K562 (cell line): ENCODE data around the gene ALKBH2. TPM values are rescaled to one million over a fixed set of nuclear protein-coding genes. Genes with fewer than 3 reads are reported as not detected.

ENCODE experiments used
- BMI1 ChIP-seq: fragments of 150-350 bp; IDR thresholded peaks from 2 replicates; pipeline ENCODE4 v1.6.1; 2014; ENCODE audit warnings: low read length
- CREBBP ChIP-seq: IDR thresholded peaks from one replicate; pipeline ENCODE4 v1.6.1; 2012; ENCODE audit warnings: low read depth, mild to moderate bottlenecking, control low read depth, inconsistent platforms, low read length
- DDX20 ChIP-seq: fragments of 450-650 bp; IDR thresholded peaks from 2 replicates; pipeline ENCODE4 v1.6.1; 2016; ENCODE audit warnings: missing genetic modification characterization, low read depth, mild to moderate bottlenecking, missing compliant biosample characterization, moderate library complexity
- EWSR1 ChIP-seq: fragments of 450-650 bp; IDR thresholded peaks from 2 replicates; pipeline ENCODE4 v1.6.1; 2018; ENCODE audit warnings: borderline replicate concordance, mild to moderate bottlenecking, low read depth, moderate library complexity; ENCODE audit not compliant: partially characterized antibody
- FOXK2 ChIP-seq, 2 experiments: fragments of 450-650 bp; IDR thresholded peaks in 1 of 2; conservative IDR thresholded peaks in 1 of 2; 2 replicates each; pipeline ENCODE4 v1.6.1; 2016; ENCODE audit warnings: low read depth in 2 of 2, mild to moderate bottlenecking in 1 of 2
- FOXP1 ChIP-seq: sonication (generic); formaldehyde crosslinking; IDR thresholded peaks from 2 replicates; pipeline ENCODE4 v1.8.0; 2022; ENCODE audit warnings: mild to moderate bottlenecking, missing genetic modification reagents
- GTF2E2 ChIP-seq: fragments of 200-800 bp; sonication (Bioruptor generic); IDR thresholded peaks from 2 replicates; pipeline ENCODE4 v1.6.1; 2016; ENCODE audit warnings: missing genetic modification characterization, missing compliant biosample characterization
- HNRNPUL1 ChIP-seq: fragments of 200-400 bp; formaldehyde crosslinking; IDR thresholded peaks from 2 replicates; pipeline ENCODE4 v1.6.1; 2017; ENCODE audit warnings: low read length
- KDM4B ChIP-seq, 2 experiments: fragments of 450-650 bp in 1 of 2; sonication (generic) in 1 of 2; IDR thresholded peaks; 2 replicates each; pipeline ENCODE4 v1.6.1; 2016 to 2017; ENCODE audit warnings: borderline replicate concordance in 2 of 2, antibody characterized with exemption in 1 of 2, low read depth in 1 of 2, mild to moderate bottlenecking in 1 of 2
- KLF13 ChIP-seq: fragments of 450-650 bp; IDR thresholded peaks from 2 replicates; pipeline ENCODE4 v1.6.1; 2016; ENCODE audit warnings: missing genetic modification characterization, low read depth, mild to moderate bottlenecking, missing compliant biosample characterization, moderate library complexity, borderline replicate concordance
- MCM5 ChIP-seq: fragments of 450-650 bp; IDR thresholded peaks from 2 replicates; pipeline ENCODE4 v1.6.1; 2016; ENCODE audit warnings: low read depth
- MED1 ChIP-seq: sonication (generic); formaldehyde crosslinking; IDR thresholded peaks from 2 replicates; pipeline ENCODE4 v1.8.1; 2023; ENCODE audit warnings: missing genetic modification reagents, borderline replicate concordance
- MEF2A ChIP-seq: IDR thresholded peaks from 2 replicates; pipeline ENCODE4 v1.6.1; 2011; ENCODE audit warnings: low read depth, mild to moderate bottlenecking, low read length, moderate library complexity; ENCODE audit not compliant: control insufficient read depth
- MEIS2 ChIP-seq: fragments of 450-650 bp; IDR thresholded peaks from 2 replicates; pipeline ENCODE4 v1.6.1; 2014; ENCODE audit warnings: mild to moderate bottlenecking; ENCODE audit not compliant: partially characterized antibody
- NFIC ChIP-seq: fragments of 450-650 bp; IDR thresholded peaks from 2 replicates; pipeline ENCODE4 v1.6.1; 2017; ENCODE audit warnings: mild to moderate bottlenecking, inconsistent platforms
- SMC3 ChIP-seq: conservative IDR thresholded peaks from 2 replicates; pipeline ENCODE4 v1.6.1; 2011; ENCODE audit warnings: low read depth, low read length, improper control_type of control experiment; ENCODE audit not compliant: insufficient read depth
- THRAP3 ChIP-seq: fragments of 450-650 bp; IDR thresholded peaks from 2 replicates; pipeline ENCODE4 v1.6.1; 2016; ENCODE audit warnings: mild to moderate bottlenecking, inconsistent platforms, borderline replicate concordance
- ZFP30 ChIP-seq: fragments of 250-450 bp; sonication (Bioruptor Pico); IDR thresholded peaks from 2 replicates; pipeline ENCODE4 v1.8.0; 2022; ENCODE audit warnings: moderate library complexity, mild to moderate bottlenecking, inconsistent platforms, borderline replicate concordance
- ZNF165 ChIP-seq: fragments of 250-450 bp; sonication (Bioruptor Pico); IDR thresholded peaks from 2 replicates; pipeline ENCODE4 v1.4.0; 2020; ENCODE audit warnings: borderline replicate concordance
- ZNF584 ChIP-seq: fragments of 200-800 bp; sonication (Bioruptor generic); IDR thresholded peaks from 2 replicates; pipeline ENCODE4 v1.6.1; 2016; ENCODE audit warnings: low read depth, mild to moderate bottlenecking, missing genetic modification characterization, missing compliant biosample characterization
- ZNF780A ChIP-seq: fragments of 250-450 bp; sonication (Bioruptor Pico); IDR thresholded peaks from 2 replicates; pipeline ENCODE4 v1.5.0; 2021; ENCODE audit warnings: mild to moderate bottlenecking
- ZSCAN29 ChIP-seq: fragments of 450-650 bp; IDR thresholded peaks from 2 replicates; pipeline ENCODE4 v1.6.1; 2017
- polyA plus RNA-seq, 8 experiments: library from polyadenylated mRNA; depleted of rRNA in 4 of 8; stranded (reverse) in 5 of 8; unstranded in 3 of 8; fragments of >200 nt; fragmentation: Nextera tagmentation in 2 of 8; fragmentation: Illumina TruSeq in 1 of 8; extraction: Ambion mirVana in 2 of 8; extraction: Trizol in 1 of 8; gene quantifications; 2 replicates each; pipeline versions ENCODE4 v1.2.1 to v1.2.3, GENCODE V29; 2011 to 2014; ENCODE audit warnings: inconsistent platforms in 1 of 8, missing spikeins in 1 of 8
- total RNA-seq, 7 experiments: library from RNA; depleted of rRNA in 6 of 7; stranded (reverse); fragments of >200 nt in 6 of 7; fragmentation: Illumina TruSeq in 2 of 7; extraction: Trizol in 2 of 7; gene quantifications; 2 replicates each; pipeline versions ENCODE4 v1.2.1 to v1.2.3, GENCODE V29; 2011 to 2021; ENCODE audit warnings: low replicate concordance in 1 of 7
- TF ChIP-seq, protein P1 (sequence below): fragments of 450-650 bp; IDR thresholded peaks from 2 replicates; pipeline ENCODE4 v1.6.1; 2016; ENCODE audit warnings: missing biosample characterization, missing genetic modification characterization
- TF ChIP-seq, protein P2 (sequence below): fragments of 250-450 bp; sonication (Bioruptor Pico); IDR thresholded peaks from 2 replicates; pipeline ENCODE4 v1.5.0; 2020; ENCODE audit warnings: mild to moderate bottlenecking
- TF ChIP-seq, protein P3 (sequence below): fragments of 250-450 bp; sonication (Bioruptor Pico); IDR thresholded peaks from 2 replicates; pipeline ENCODE4 v1.4.0; 2020; ENCODE audit warnings: borderline replicate concordance

The ALKBH2 gene
- total and polyA plus RNA-seq, 9 of the 15 experiments (the other 6 are each of a cell fraction or from before 2014, with no cell fraction given), result 5.9 to 56.1 (median 41.9) TPM

DNA sequence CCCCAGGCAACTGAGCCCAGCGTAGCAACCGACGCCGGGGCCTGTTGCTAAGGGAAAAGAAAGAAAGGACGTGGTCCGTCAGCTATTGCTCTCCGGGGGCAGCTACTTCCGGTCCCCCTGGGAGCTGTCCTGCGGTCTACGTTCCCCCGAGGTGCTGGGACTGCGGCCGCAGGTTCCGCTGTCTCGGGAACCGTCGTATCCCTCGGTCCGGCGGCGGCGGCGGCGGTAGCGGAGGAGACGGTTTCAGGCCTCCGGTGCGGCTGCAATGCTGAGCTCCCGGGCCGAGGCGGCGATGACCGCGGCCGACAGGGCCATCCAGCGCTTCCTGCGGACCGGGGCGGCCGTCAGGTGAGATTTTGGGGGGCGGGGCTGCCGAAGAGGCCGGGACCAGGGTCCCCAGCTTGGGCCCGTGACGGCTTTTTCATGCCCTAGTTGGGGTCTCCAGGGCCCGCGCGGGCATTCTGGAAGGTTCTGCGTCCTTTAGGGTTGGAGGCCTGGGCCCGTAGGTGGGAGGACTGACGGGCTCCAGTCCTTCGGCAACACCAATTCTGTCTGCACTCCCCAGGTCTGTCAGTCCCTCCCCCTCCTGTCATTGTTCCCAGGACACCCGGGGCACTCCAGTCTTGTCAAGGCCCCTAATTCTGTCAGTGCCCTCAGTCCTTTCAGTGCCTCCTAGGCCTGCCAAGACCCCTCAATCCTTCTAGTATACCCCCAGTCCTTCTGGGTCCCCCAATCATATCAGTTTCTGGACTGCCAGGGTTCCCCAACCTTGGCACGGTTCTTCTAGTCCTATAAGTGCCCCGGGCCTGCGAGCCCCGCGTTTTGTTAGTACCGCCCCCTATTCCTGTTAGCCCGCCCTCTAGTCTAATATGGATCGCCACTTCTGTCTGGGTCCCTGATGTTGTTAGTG lies 40.6 kb downstream of the ALKBH2 start, which contains the start of gene USP30 (continued):
- TF ChIP-seq, protein P1, sequence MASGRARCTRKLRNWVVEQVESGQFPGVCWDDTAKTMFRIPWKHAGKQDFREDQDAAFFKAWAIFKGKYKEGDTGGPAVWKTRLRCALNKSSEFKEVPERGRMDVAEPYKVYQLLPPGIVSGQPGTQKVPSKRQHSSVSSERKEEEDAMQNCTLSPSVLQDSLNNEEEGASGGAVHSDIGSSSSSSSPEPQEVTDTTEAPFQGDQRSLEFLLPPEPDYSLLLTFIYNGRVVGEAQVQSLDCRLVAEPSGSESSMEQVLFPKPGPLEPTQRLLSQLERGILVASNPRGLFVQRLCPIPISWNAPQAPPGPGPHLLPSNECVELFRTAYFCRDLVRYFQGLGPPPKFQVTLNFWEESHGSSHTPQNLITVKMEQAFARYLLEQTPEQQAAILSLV (tag), result no peak
- TF ChIP-seq MEIS2, result peak; percentile 15
- no peak for TF ChIP-seq HNRNPUL1
- no peak for TF ChIP-seq GTF2E2 (tag)
- TF ChIP-seq ZNF584 (CRISPR knock-in tag), result no peak
- TF ChIP-seq KLF13 (tag), result peak; percentile 95
- TF ChIP-seq FOXK2 (conservative IDR thresholded peaks at IDR 0.05 in 1 of 2, IDR thresholded peaks at IDR 0.05 in 1 of 2; ENCODE audit: low read depth in 2 of 2), result peak; percentile 88 to 94
- no peak for TF ChIP-seq DDX20
- TF ChIP-seq SMC3, result no peak
- TF ChIP-seq BMI1, result peak; percentile 79
- TF ChIP-seq NFIC, result peak; percentile 72
- no peak; the same call in 1 of the 2 replicates for TF ChIP-seq THRAP3
- no peak for TF ChIP-seq CREBBP
- TF ChIP-seq FOXP1 (CRISPR knock-in tag), result no peak
- TF ChIP-seq, protein P2, sequence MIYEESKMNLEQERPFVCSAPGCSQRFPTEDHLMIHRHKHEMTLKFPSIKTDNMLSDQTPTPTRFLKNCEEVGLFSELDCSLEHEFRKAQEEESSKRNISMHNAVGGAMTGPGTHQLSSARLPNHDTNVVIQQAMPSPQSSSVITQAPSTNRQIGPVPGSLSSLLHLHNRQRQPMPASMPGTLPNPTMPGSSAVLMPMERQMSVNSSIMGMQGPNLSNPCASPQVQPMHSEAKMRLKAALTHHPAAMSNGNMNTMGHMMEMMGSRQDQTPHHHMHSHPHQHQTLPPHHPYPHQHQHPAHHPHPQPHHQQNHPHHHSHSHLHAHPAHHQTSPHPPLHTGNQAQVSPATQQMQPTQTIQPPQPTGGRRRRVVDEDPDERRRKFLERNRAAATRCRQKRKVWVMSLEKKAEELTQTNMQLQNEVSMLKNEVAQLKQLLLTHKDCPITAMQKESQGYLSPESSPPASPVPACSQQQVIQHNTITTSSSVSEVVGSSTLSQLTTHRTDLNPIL, result no peak
- no peak for TF ChIP-seq ZSCAN29
- TF ChIP-seq EWSR1, result no peak
- no peak for TF ChIP-seq ZNF780A (CRISPR knock-in tag)
- no peak for TF ChIP-seq MCM5
- TF ChIP-seq MED1, result no peak
- TF ChIP-seq ZNF165 (CRISPR knock-in tag), result no peak
- peak in 1 of 2 experiments; percentile 99; a peak in 2 of 4 replicates for TF ChIP-seq KDM4B (IDR thresholded peaks at IDR 0.05; ENCODE audit: borderline replicate concordance in 2 of 2, low read depth in 1 of 2)
- TF ChIP-seq ZFP30 (CRISPR knock-in tag), result no peak
- TF ChIP-seq, protein P3, sequence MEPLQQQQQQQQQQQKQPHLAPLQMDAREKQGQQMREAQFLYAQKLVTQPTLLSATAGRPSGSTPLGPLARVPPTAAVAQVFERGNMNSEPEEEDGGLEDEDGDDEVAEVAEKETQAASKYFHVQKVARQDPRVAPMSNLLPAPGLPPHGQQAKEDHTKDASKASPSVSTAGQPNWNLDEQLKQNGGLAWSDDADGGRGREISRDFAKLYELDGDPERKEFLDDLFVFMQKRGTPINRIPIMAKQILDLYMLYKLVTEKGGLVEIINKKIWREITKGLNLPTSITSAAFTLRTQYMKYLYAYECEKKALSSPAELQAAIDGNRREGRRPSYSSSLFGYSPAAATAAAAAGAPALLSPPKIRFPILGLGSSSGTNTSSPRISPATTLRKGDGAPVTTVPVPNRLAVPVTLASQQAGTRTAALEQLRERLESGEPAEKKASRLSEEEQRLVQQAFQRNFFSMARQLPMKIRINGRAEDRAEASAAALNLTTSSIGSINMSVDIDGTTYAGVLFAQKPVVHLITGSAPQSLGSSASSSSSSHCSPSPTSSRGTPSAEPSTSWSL (CRISPR knock-in tag), result no peak
- TF ChIP-seq MEF2A, result 0 out of 2 replicates have a peak, but pooled peaks have one; percentile 54
